ENCODE results near the gene PCP2.

PCP2 gene

DNA sequence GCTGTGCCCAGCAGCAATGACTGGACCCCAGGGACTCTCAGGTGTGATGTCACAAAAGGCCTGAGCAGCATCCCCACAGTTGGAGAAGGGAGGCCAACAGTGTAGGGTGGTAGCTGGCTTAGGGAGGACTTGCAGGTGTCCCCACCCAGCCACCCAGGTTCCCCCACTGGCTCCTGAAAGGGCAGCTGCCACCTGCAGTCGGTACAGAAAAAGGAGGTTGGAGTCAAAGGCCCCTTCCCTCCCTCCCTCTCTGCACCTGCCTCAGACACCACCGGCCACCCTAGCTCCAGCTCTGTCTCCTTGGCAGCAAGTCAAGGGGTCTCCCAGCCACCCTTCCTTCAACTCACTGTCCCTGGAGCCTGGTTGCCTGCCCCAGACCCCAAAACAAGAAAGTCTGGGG lies at the start of gene PCP2:
PCP2 (minus strand) TSS at position 22 of the 400 bp plus-strand sequence. CDS start 262 bp downstream, outside the sequence.
- no peak for DNase-seq

DNA sequence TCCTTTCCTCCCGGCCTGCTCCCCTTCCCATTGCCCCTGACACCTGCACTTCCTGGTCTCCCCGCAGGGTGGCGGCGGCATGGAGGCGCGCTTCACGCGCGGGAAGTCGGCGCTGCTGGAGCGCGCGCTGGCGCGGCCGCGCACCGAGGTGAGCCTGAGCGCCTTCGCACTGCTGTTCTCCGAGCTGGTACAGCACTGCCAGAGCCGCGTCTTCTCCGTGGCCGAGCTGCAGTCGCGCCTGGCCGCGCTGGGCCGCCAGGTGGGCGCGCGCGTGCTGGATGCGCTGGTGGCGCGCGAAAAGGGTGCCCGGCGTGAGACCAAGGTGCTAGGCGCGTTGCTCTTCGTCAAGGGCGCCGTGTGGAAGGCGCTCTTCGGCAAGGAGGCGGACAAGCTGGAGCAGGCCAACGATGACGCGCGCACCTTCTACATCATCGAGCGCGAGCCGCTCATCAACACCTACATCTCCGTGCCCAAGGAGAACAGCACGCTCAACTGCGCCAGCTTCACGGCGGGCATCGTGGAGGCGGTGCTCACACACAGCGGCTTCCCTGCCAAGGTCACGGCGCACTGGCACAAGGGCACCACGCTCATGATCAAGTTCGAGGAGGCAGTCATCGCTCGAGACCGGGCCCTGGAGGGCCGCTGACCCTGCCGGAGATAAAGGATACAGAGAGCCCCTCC lies 48.8 kb upstream of the PCP2 start:
- DNase-seq, result no peak

DNA sequence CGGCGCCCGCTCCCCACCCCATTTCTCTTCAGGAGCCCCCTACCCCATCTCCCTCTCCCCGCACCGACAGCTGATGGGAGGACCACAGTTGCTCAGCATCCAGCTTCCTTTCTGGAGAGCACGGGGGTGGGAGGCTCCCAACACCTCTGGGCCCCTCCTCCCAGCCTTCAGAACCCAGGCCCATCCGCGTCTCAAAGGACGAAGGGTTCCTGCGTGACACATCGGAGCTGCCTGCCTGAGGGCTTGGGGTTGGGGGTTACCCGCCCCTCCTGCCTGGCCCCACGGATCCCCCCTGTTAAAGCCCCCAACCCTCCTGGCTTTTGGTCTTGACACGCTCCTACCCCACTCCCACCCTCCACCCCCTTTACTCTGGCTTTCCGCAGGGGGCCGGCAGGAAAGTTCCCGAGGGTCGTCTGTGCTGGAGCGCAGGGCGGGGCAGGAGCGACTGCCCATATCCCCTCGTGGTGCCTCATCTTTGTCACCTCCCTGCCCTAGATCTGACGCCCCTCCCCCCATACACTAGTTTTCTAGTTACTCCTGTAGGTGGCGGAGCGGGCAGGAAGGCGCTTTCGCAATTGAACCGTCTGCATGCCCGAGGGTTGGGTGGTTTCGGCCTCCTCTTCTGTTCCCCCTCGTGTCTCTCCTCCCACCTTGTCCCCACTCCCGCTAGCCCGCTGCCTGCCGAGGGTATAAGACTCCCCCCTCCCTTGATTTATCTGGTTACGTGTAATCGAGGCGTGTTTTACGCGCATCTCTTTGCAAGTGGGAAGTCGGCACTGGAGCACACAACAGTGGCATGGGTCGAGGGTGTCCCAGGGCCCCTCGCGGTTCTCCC lies 48.0 kb upstream of the PCP2 start:
- DNase-seq, result peak; percentile 79

DNA sequence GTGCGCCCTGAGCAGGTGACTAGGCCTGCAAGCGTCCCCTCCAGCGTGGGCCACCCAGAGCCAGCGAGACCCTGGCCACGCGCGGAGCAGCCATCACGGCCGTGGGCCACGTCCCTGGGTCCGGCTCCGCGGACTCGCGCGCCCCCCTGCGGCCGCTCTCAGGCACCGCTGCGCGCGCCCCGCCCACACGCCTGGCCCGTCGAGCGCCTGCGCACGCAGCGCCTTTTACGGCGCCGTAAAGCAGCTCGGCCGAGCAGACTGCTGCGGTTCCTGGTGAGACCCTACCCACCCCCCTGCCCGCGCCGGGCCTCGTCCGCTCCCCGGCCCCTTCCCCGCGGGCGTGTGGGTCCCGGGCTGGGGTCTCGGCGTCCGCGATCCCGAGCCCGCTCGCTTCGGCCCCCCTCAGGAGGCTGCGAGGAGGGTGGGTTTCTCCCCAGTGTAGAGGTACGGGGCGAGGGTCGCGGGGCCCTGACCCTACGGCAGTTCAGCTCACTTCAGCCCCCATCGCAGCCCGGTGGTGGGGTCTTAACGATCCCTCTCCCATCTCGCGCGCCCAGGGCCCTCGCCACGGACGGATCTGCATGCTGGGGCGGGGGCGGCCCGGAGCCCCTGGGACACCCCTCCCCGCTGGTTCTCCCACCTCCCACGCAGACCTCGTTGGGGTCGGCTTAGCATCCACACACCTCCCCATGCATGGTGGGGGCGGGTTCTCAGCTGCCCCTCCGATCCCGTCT lies 47.3 kb upstream of the PCP2 start, which contains the start of gene TRAPPC5:
TRAPPC5 (plus strand) TSS at position 228 of the 734 bp plus-strand sequence. CDS start 1,421 bp downstream, outside the sequence.
- peak; percentile 89 for DNase-seq

DNA sequence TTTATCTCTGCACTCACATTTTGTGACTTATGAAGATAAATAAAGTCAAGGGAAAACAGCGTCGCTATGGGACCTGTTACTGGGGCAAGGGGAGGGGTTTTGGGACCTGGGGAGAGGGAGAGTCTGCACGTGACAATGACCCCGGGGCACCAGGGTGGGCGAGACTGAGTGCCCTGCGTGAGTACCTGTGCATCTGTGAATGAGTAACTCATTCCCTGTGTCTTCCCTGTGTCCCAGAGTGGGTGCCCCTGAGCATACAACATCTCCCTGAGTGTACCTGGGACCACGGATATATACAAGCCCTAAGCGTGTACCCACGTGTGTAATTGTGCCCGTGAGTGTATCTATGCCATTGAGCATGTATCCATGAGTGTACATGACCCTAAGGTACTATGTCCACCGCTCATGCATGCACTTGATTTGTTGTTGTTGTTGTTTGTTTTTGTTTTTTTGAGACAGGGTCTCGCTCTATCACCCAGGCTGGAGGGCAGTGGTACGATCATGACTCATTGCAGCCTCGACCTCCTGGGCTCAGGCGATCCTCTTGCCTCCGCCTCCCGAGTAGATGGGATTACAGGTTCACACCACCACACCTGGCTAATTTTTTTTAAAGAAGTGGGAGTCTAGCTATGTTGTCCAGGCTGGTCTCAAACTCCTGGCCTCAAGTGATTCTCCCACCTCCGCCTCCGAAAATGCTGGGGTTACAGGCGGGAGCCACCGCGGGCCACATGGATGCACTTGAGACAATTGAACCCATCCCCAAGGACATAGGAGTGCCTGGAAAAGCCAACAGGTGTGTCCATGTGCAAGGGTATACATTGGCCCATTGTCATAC lies 46.5 kb upstream of the PCP2 start:
- no peak for DNase-seq

DNA sequence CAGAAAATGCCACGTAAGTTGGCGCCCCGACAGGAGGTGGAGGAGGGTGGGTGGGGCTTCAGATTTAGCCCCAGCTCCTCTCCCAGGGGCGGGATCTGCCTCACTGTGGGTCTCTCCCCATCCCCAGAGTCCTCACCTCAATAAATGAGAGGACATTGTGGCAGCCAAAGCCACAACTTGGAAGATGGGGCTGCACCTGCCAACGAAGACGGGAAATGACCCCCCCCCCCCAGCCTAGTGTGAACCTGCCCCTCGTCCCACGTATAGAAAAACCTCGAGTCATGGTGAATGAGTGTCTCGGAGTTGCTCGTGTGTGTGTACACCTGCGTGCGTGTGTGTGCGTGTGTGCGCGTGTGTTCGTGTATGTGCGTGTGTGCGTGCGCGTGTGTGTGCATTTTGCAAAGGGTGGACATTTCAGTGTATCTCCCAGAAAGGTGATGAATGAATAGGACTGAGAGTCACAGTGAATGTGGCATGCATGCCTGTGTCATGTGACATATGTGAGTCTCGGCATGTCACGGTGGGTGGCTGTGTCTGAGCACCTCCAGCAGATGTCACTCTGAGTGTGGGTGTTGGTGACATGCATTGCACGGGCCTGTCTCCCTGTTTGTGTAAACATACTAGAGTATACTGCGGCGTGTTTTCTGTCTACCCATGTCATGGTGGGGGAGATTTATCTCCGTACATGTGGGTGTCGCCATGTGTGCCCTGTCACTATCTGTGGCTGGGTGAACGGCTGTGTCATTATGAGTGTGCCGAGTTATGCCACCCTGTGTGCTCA lies 45.6 kb upstream of the PCP2 start:
- peak; percentile 65 for DNase-seq

DNA sequence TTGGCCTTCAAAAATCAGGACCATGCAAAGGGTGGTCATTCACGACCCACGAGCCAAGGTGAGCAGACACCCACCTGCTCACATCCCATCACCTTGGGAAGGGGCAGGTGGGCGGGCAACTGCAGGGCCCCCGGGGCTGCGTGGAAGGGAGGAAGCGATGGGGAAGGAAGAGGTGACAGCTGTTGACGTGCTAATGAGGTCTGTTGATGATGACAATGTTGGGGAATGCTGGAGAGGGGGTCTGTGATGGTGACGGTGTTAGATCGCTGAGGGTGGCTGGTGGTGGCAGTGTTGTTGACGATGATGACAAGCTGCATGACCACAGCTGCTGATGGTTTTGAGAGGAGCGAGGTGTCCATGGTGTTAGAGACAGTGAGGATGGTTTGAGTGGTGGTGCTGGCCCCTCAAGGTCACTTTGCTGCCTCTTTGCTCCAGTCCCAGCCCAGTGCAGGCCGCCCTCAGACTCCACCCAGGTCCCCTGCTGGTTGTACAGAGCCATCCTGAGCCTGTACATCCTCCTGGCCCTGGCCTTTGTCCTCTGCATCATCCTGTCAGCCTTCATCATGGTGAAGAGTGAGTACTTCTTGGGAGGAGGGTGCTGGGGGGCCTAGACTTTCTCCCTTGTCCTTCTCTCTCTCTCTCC lies 44.3 kb upstream of the PCP2 start:
- DNase-seq, result no peak

DNA sequence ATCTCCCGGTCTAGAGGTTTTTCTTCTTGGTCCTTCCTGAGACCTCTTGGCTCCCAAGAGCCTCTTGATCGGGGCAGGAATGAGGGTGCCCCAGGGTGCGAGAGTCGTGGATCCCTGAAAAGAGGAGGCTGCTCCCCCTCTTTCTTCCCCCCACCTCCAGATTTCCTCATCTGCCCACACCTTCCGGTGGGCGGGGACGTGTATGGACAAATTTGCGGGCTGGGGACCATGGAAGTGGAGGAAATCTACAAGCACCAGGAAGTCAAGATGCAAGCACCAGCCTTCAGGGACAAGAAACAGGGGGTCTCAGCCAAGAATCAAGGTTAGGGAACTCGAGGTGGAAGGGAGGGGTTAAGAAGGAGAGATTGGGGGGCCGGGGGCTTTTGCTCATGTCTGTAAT lies 43.3 kb upstream of the PCP2 start, which contains the start of gene MCEMP1:
MCEMP1 (plus strand) TSS at position 237 of the 400 bp plus-strand sequence; CDS start at position 268, 31 bp downstream.
- DNase-seq, result no peak

DNA sequence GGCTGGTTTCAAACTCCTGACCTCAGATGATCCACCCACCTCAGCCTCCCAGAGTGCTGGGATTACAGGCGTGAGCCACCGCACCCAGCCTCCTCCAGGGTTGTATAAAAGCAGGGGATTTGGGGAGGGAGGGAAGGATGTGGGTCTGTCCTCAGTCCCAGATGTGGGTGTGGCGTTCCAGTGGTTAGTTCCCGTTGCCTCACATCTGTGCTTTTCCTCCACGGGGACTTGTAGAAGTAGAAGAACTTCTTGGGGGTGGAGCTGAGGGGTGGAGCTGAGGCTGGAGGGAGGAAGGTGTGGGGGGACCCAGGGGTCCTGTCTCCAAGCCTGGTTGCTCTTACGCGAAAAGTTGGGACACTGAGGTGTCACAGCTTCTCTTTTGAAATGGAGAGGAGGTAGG lies 42.9 kb upstream of the PCP2 start:
- DNase-seq, result no peak

DNA sequence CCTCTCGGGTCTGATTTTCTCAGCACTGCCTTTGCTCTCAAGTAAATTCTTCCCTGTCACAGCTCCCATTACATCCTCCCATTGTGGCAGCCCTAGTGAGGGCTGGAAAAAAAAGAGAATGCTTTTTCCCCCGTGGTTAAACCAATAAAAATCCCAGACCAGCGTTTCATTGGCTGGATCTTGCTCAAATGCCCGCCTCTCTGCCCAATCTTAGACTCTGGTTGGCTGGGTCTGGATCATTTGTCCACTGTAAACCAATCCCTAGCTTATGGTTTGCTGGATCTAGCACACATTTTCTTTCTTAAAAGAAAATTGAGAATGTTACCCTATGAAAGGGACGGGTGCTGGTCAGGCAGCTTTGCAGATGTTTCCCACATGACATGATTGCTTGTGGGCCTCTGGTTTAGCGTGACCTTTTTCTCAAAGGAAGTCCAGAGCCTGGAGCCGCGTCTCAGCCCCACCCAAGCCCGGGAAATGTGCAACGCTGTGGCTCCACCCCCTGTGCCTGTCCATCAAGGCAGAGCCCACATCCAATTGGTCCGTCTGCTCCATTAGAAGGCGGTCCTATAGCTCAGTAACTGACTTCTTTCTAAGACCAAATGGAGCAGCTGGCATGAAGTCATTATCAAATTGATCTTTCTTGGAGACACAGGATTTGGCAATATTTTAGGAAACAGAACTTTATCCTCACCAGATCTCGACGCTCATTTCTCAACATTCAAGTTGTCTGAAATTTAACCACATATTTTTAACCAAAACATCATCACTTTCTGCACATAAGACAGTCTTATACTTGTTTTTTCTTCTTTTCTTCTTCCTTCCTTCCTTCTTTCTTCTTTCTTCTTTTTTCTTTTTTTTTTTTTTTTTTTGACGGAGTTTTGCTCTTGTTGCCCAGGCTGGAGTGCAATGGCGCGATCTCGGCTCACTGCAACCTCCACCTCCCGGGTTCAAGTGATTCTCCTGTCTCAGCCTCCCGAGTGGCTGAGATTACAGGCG lies 40.8 kb upstream of the PCP2 start:
- DNase-seq, result no peak

DNA sequence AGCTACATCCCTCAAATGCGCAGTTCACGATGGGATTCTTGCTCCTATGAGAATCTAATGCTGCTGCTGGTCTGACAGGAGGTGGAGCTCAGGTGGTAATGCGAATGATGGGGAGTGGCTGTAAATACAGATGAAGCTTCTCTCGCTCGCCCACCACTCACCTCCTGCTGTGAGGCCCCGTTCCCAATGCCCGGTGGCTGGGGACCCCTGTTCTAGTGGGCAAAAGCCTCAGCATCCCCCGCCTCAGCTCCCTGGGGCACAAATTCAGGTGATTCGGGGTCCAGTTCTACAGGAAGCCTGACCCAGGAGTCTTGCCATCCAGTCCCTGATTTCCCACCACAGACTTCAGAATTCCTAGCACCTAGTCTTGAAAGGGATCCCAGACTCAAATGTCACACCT lies 39.0 kb upstream of the PCP2 start:
- DNase-seq, result no peak

DNA sequence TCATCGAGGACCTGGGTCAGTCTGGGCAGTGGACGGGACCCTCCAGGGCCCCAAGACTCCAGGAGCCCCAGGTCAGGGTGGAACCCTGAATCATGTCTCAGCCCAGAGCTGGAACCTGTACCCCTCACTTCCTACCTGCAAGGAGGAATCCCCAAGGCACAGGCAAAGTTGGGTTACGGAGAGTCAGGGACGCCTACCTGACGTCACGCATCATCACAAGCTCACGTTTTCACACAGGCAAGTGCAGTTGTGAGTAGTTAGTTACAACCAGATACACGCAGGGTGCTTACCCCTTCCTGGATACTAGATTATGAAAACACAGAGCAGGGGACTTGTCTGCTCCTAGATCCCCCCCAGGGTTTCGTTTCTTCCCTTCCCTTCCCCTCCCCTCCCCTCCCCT lies 37.3 kb upstream of the PCP2 start:
- DNase-seq, result no peak

DNA sequence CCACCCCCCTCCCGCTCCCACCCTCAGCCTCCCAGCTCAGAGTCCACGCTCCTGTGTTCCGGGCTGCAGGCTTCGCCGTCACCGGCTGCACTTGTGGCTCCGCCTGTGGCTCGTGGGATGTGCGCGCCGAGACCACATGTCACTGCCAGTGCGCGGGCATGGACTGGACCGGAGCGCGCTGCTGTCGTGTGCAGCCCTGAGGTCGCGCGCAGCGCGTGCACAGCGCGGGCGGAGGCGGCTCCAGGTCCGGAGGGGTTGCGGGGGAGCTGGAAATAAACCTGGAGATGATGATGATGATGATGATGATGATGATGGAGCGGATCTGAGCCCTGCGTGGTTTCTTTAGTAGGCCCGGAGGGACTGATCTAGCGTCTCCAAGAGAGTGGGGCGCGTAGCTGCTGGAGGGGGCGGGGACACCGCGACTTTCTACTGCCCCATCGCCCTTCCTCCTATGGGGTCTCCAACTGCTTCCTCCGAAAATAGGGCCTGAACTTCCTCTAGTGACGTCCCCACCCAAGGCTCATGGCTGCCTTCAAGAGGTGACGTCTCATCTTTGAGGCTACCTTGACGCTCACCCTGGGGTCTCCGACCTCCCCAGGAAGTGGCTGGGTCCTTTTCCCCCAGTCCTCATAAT lies 36.7 kb upstream of the PCP2 start:
- DNase-seq, result peak; percentile 24

DNA sequence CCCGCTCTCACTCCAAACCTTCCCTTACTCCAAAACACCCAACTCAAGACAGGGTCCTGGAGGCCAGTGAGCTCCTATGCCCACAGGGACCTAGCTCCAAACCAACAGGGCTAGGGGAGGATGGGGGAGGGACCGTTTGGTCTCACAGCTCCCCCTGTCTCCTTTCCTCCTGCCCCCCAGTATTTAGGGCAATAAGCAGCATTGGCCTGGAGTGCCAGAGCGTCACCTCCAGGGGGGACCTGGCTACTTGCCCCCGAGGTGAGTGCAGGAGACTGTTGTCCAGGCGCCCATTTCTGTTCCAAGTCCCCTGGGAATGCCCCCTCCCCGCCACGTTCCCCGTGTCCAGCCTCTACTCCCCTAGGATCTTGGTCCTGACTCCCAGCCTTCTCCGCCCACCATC lies 36.1 kb upstream of the PCP2 start:
- no peak for DNase-seq

DNA sequence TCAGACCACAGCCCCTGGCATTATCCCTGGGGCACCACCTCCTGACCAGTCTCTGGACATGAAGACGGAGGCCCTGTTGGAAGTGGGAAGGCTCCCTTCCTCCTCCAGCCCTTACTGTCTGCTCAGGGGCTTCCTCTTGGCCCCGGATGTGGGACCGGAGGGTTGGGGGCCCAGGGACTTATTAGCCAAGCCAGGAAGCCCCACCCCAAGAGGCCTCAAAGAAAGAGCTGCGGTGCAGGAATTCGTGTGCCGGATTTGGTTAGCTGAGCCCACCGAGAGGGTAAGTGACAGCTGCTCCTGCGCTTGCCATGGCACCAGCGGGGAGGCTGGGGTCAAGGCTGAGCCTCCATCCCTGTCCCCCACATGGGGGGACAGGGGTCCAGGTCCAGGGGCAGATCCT lies 35.3 kb upstream of the PCP2 start, which contains the start of gene RETN:
RETN (plus strand) TSS at position 208 of the 400 bp plus-strand sequence. CDS start 278 bp downstream, outside the sequence.
- no peak for DNase-seq

DNA sequence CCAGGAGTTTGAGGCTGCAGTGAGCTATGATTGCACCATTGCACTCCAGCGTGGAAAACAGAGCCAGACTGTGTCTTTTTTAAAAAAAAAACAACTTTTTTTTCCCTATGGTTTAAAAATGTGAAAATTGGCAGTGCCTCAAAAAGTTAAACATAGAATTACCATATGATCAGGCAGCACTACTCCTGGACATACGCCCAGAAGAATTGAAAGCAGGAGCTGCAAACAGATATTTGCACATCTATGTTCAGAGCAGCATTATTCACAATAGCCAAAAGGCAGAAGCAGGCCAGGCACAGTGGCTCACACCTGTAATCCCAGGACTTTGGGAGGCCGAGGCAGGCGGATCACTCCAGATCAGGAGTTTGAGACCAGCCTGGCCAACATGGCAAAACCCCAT lies 31.6 kb upstream of the PCP2 start:
- DNase-seq, result no peak

DNA sequence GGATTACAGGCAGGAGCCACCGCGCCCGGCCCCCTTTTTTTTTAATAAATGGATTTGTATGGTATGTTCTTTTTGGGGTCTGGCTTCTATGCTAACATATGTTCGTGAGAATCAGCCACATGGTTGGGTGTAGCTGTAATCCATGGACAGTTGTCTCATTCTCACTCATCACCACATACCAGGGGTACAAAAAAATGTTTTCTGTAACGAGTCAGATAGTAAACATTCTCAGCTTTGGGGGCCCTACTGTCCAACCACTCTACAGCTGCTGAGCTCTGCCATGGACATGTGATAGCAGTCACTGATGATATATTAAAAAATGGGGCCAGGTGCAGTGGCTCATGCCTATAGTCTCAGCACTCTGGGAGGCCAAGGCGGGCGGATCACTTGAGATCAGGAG lies 30.2 kb upstream of the PCP2 start:
- no peak for DNase-seq

DNA sequence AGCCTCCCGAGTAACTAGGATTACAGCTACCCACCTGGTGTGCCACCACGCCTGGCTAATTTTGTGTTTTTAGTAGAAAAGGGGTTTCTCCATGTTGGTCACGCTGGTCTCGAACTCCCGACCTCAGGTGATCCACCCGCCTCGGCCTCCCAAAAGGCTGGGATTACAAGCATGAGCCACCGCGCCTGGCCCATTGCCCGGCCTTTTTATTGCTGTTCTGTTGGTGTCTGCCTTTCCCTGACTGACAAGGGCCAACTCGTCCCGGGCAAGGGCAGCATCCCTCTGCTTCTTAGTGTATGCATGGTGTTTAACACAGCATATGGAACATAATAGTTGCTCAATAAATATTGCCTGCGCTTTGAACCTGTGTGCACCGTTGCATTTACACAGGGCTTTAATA lies 29.1 kb upstream of the PCP2 start:
- DNase-seq, result no peak
